GM19193 (cell line): ENCODE measurements around the gene GFER.

Source experiments
- POLR2A ChIP-seq: IDR thresholded peaks from 4 replicates; pipeline ENCODE4 v1.6.1; 2011; ENCODE audit not compliant: insufficient read depth, insufficient read length; ENCODE audit errors: extremely low read depth

GFER gene

DNA sequence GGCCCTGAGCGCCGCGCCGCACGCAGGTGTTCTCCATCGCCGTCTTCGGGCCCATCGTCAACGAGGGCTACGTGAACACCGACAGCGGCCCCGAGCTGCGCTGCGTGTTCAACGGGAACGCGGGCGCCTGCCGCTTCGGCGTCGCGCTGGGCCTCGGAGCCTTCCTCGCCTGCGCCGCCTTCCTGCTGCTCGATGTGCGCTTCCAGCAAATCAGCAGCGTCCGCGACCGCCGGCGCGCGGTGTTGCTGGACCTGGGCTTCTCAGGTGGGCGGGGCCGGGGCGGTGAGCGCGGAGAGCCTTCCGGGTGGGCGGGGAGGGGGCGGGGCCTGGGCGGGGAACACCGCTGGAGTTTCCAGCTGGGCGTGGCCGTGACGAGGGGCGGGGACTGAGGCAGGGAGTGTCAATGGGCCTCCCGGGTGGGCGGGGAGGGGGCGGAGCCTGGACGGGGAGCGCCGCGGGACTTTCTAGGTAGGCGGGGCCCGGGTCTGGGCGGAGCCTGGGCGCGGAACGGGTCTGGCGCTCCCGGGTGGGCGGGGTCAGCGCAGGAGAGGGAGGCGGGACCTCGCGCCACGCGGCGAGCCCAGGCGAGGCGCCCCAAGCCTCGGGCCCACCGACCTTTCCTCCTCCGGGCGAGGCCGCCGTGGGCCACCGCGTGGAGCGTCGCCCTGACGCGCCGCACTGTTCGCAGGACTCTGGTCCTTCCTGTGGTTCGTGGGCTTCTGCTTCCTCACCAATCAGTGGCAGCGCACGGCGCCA is 8.1 kb downstream of the GFER start:
- TF ChIP-seq POLR2A: peak; percentile 64

DNA sequence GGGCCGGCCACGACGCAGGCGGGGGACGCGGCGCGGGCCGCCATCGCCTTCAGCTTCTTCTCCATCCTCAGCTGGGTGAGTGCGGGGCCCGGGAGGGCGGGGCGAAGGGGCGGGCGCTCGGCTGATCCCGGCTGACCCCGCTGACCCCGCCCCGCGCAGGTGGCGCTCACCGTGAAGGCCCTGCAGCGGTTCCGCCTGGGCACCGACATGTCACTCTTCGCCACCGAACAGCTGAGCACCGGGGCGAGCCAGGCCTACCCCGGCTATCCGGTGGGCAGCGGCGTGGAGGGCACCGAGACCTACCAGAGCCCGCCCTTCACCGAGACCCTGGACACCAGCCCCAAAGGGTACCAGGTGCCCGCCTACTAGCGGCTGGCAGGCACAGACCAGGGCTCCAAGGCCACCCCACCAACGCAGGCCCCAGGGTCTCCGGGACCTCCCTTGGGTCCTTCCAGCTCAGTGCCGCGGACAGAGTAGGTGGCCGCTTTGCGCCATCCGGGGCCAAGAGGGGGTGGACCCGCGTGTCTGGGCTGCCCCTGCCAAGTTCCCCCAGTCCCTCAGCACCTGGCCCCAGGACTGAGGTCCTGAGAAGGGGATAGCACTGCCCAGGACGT is 8.8 kb downstream of the GFER start:
- TF ChIP-seq POLR2A: no peak

DNA sequence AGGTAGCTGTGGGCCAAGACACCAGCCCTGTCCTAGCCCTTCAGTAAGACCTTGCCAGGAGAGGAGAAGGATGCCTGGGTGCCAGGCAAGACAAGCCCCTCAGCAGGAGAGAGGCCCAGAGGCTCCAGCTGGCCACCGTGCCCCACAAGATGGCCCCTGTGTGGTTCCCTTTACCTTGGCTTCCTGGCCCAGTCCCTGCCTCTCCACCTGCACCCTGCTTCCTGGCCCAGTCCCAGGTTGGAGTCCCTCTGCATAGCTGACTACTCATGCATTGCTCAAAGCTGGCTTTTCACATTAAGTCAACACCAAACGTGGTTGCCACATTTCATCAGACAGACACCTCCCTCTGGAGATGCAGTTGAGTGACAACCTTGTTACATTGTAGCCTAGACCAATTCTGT is 9.7 kb downstream of the GFER start:
- no peak for TF ChIP-seq POLR2A

DNA sequence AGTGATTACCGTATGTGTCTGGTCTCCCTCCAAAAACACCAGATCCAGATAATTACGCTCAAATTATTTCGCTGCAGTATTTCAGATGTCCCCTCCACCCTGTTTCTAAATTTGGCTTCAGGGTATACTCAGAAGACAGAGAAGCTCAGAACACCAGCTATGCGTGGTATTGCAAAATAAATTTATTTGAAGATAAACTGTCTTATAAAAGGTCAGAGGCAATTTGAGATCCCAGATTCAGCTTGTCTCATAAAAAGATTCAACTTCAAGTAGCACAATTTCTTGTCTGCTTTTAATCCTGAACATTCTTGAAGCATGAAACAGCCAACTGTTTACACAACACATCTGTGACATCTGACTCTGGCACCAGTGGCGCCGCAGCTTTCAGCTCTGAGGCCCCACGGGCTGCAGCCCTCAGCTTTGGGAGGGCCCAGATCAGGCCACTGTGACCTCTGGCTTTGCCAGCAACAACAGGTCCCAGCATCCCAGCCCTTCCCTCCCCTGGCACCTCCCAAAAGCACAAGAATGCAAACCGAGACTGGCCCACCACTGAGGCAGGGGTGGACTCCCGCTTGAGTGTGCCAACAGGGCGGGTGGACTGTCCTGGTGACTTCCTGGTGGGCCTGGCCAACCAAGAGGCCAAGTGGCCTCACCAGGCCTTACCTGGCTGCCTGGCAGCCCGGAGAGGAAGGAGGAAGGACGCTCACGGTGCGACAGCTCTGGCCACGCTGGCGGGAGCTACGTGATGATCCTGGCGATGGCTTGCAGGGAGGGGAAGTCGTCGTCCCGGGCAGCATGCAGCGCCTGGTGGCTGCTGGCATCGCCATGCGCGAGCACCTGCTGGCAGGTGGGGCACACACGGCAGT is 13.7 kb downstream of the GFER start:
- TF ChIP-seq POLR2A: no peak

DNA sequence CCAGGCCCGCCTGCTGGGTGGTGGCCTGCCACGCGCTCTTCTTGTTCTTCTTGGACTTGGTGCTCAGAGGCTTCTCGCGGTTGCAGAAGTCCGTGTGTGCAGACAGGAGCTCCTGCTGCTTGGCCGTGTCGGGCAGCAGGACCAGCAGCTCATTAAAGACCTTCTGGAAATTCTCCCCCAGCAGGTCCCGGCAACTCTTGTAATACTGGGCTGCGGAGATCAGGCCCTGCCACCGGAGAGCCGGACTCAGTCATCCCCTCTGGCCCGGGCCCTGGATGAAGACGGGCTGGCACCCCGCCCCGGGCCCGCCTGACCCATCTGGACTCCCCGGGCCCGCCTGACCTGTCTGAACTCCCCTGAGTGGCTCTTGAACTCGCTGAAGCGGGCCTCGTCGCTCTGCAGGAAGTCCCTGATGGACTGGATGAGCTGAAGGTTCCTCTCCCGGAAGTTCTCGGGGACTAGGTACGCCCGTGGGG is 14.4 kb downstream of the GFER start:
- TF ChIP-seq POLR2A: no peak

DNA sequence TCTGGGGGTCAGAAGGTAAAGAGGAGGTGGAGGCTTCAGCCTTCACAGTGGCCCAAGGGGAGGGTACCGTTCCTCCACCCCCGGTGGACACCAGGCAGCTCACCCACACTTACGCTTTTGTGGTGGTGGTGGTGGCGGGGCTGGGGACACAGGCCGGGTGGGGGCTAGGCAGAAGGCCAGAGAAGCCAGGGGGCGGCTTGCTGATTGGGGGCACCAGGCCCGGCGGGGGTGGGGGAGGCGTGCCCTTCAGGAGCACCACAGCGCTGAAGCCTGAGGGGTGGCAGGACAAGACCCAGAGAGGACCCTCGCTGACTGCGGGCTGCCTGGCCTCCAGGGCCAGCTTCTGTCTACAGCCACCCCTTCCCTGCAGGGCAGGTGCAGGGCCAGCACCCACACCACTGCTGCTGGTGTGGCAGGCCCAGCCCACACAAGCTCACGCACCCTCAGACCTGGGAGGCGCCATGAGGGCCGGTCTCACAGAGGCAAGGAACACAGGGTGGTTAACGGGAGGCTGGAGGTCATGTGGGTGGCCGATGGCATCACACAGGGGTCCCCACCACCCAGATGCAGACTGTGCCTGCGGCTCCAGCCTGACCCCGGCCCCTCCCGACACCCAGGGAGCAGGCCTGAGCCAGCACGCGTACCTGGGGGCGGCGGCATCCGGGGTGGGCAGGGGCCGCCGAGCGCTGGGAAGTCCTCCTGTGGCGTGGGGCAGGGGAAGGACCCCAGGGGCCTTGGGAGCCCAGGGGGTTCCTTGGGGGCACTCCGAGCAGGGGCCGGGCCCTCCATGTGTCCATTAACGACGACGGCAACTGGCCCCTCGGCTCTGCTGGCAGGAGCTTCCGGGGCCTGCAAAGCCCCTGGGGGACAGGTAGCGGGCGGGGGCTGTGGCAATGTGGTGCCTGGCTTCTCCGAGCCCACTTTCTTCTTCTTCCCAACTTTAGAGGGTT is 15.1 kb downstream of the GFER start:
- TF ChIP-seq POLR2A: no peak

DNA sequence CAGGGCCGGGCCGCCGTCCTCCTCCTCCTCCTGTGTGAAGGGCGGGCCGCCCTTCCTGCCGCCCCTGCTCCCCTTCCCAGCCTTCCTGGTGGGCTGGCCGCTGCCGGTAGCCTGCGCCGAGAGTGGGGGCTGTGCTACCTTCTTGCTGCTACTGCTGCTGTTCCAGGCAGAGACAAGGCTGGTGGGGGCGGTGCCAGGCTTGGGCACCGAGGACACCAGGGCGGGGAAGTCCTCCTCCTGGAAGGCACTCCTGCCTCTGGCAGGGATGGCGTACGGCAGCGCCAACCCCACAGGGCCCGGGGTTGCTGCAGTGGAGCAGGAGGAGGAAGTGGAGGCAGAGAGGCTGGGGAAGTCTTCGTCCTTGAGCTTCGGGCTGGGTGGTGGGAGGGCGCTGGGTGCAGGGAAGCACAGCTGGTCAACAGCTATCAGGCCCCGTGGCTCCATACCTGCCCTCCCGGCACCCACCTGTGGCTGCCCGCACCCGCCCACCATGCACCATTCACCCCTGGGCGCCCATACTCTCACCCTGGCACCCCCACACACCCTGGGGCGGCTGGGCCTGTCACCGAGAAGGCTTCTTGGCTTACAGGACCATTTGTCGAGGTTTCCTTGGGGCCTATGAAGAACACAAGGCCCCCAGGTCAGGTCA is 16.0 kb downstream of the GFER start:
- TF ChIP-seq POLR2A: no peak

DNA sequence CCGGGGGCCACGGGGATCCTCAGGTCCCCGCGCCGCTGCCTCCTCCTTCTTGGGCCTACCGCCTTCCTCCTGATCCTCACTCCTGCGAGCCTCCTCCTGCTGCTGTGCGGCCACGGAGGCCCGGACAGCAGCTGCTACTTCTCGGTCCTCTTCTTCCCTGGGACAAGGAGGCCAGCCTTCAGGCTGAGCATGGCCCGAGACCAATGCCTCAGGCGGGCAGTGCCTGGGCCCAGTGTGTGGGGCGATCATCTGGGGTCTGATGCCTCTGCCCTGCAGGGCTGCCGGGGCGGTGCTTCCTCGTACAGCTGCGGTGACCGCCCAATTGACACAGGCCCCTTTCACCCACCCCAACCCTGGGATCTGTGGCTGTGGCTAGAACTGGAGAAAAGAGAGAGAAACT is 17.0 kb downstream of the GFER start:
- TF ChIP-seq POLR2A: no peak

DNA sequence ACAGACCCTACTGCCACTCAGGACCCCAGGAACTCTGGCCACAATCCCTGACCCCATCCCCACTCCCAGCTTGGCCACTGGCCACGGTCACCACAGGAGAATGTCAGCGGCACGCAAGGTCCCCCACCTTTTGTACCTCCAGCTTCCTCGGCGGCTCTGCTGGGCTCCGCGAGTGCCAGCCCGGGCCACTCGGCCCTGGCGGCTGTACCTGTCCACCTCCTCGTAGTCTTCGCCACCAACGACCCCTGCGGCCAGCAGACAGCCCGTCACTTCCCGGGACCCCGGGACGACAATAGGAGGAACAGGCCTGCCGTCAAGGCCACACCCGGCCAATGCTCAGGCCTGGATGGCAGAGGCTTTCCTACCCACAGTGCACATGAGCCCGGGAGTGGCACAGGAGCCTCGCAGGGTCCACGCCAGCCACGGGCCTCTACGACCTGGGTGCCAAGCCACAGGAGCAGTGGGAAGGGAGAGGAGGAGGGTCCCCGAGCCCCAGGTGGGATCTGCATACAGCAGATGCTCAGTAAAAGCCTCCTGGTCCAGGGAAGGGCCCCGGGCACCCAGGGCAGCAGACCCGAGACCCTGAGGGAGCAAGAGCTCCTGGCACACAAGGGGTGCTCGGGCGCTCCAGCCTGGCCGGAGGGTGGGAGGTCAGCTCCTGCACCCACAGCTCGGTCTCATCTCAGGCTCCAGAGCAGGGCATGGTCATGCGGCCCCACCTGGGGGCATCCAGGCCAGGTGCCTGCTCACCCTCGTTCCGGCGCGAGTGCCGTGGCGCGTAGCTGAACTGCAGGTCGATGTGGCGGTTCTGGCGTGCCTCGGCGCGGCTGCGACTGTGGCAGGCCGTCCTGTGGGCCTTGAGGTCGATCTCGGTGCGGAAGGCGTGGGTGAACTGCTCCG is 17.7 kb downstream of the GFER start:
- TF ChIP-seq POLR2A: no peak

DNA sequence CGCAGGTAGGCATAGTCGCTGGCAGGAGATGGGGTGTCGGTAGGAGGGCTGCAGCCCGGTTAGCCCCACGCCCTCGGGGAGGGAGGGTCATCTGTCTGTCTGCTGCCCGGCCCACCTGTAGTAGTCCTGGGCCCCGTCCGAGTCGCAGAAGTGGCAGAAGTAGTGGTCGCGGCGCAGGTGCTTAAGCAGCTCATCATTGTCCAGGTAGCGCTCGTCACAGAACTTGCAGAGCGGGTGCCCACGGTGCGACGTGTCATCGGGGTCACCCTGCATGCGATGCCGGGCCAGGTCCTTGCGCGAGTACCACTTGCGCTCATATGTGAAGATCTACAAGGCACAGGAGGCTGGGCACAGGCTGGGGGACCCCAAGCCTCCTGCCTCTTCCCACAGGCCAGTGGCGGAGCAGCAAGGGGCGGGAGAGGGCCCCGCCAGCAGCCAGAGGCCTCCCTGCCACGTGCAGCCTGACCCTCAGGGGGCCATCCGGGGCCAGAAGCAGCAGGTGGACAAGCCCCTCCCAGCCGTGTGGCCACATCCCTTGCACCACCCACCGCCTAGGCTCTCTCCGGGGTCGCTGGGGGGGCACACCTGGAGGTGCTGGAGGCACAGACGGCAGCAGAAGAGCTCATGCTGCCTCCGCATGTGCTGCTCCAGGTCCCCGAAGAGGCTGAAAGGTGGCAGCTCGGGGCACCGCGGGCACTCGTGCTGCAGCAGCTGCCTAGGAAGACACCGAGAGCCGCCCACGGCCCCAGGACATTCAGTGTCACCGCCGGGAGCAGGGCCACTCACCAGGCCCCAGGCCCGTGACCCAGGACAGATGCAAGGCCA is 18.6 kb downstream of the GFER start:
- no peak for TF ChIP-seq POLR2A

DNA sequence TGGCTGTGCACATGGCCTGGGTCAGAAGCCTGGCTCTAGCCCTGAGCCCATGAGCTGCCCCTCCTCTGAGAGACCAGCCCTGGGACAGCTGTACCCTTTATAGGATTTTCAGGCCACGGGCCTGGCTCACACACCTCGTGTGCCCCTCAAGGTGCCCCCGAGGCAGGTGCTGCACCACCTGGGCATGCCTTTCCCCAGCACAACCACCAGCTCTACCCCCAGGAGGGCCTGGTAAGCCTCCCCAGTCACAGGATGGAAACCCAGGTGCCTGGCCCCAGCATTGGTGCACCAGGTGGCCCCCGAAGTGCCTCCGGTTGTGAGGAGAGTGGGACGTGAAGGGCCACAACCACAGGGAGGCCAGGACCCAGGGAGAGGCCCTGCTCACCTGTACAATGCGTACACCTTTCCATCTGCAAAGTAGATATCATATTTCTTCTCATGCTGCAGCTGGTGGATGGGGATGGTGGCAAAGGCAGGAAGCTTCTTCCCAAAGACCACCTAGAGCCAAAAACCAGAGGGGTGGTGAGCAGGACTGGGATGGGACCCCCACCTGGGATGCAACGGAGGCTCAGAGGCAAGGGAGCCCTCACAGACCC is 19.3 kb downstream of the GFER start:
- TF ChIP-seq POLR2A: no peak
